NB4 (cell line): Measurements from ENCODE around the gene LDLRAD3.

Experiments
- DNase-seq: peaks from one replicate; pipeline ENCODE4 v3.0.0; 2010; ENCODE audit warnings: low read depth
- H3K4me3 ChIP-seq: one replicate; pipeline ENCODE4 v1.5.1; 2011; ENCODE audit warnings: mild to moderate bottlenecking, low read depth, low read length, moderate library complexity
- MAX ChIP-seq: IDR thresholded peaks from 2 replicates; pipeline ENCODE4 v1.6.1; 2011; ENCODE audit warnings: low read depth, low read length
- MYC ChIP-seq: IDR thresholded peaks from 2 replicates; pipeline ENCODE4 v1.6.1; 2011; ENCODE audit warnings: low read depth, low read length
- POLR2A ChIP-seq: IDR thresholded peaks from 2 replicates; pipeline ENCODE4 v1.6.1; 2011; ENCODE audit warnings: mild to moderate bottlenecking; ENCODE audit not compliant: insufficient read length; ENCODE audit errors: extremely low read depth
- TF ChIP-seq, protein P1 (sequence below): IDR thresholded peaks from one replicate; pipeline ENCODE4 v1.5.1; 2012; ENCODE audit warnings: low read depth, low read length

Gene LDLRAD3

GRCh38 chr11:36070954-36071330 is 127.1 kb downstream of the LDLRAD3 start:
- no peak for TF ChIP-seq MYC
- no peak for TF ChIP-seq MAX
- TF ChIP-seq, protein P1, sequence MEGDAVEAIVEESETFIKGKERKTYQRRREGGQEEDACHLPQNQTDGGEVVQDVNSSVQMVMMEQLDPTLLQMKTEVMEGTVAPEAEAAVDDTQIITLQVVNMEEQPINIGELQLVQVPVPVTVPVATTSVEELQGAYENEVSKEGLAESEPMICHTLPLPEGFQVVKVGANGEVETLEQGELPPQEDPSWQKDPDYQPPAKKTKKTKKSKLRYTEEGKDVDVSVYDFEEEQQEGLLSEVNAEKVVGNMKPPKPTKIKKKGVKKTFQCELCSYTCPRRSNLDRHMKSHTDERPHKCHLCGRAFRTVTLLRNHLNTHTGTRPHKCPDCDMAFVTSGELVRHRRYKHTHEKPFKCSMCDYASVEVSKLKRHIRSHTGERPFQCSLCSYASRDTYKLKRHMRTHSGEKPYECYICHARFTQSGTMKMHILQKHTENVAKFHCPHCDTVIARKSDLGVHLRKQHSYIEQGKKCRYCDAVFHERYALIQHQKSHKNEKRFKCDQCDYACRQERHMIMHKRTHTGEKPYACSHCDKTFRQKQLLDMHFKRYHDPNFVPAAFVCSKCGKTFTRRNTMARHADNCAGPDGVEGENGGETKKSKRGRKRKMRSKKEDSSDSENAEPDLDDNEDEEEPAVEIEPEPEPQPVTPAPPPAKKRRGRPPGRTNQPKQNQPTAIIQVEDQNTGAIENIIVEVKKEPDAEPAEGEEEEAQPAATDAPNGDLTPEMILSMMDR, result no peak
- TF ChIP-seq POLR2A, result no peak
- DNase-seq, result no peak
- H3K4me3 ChIP-seq, result no peak overlapping the region

- no peak for DNase-seq
- TF ChIP-seq MYC (no peak), POLR2A (no peak), MAX (no peak)
- TF ChIP-seq, protein P1, result no peak
- no peak overlapping the region for H3K4me3 ChIP-seq
These were observed 128.1 kb downstream of the LDLRAD3 start for GRCh38 chr11:36071917-36072500.

DNA sequence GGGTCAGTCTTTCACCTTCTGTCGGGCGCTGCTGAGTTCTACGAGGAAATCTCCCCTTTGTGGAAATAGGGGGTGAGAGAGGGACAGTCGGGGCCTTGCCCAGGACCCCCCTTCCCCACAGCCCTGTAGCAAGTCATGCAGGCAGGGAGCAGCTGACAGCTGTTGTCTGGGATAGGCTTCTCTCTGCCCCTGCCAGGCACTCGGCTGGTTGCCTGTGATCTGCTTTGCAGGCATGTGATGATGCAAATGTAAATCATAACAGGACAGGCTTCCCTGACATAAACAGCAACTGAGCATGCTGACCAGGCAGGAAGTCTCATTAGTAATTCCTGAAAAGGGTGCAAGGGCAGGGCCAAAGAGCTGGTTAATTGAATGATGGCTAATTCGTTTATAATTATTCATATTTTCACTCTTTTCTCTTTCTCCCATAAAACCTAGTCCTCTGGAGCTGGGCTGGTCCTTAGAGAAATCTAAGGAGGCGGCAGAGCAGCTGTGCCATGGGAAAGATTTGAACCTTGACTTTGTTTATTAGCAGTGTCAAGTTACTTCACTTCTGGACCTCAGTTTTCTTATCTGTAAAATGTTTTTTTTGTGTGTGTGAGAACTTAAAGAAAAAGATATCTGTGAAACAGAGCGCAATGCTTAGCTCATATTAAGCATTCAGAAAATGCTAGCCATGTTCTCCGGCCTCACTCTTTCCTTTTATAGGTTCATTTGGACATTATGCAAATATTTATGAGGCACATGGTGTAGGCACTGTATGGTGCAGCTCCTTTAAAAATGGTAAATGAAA is 129.7 kb downstream of the LDLRAD3 start:
- H3K4me3 ChIP-seq, result no peak overlapping the region
- no peak for DNase-seq
- TF ChIP-seq MAX (no peak), MYC (no peak), POLR2A (no peak)
- TF ChIP-seq, protein P1, result no peak

DNA sequence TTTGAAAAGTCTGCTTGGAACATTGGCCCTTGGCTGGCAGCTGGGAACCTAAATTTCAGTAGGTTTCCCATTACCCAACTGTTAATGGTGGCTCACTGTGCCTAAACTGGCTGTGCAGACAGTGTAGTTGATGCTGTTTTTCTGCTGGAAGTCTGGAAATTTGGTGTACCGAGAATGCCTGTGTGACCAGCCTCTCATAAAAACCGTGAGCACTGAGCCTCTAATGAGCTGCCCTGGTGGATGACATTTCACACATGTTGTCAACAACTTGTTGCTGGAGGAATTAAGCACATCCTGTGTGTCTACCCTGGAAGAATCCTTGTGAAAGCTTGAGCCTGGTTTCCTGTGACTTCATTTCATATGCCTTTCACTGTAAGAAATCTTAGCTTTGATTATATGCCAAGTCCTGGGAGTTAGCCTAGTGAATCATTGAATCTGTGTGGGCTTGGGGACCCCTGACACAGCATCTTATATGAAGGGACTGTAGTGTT is 131.1 kb downstream of the LDLRAD3 start:
- TF ChIP-seq, protein P1, result no peak
- TF ChIP-seq MAX, result no peak
- no peak for TF ChIP-seq MYC
- TF ChIP-seq POLR2A, result no peak
- H3K4me3 ChIP-seq, result no peak overlapping the region
- no peak for DNase-seq

DNA sequence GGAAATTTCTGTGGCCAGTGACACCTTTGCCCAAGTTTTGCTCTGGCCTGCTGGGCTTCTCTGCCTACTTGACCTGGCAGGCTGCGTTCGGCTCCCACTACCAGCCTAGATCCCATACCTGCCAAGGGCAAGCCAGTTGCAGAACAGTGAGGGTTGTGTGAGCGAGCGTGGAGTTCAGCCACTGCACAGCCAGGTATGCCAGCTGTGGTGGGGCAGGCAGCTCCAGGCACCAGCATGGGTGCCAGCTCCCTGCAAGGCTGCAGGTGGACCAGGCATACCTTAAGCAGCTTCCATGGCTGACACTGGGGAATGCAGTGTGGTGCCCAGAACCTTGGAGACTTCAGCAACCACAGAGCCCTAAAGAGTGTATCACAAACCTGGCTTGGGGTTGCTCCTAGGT is 133.5 kb downstream of the LDLRAD3 start:
- no peak for DNase-seq

More for the DNA sequence above, 133.5 kb downstream of the LDLRAD3 start:
- no peak overlapping the region for H3K4me3 ChIP-seq
- TF ChIP-seq MAX (no peak), POLR2A (no peak), MYC (no peak)
- TF ChIP-seq, protein P1, result no peak
